ENCODE results near the gene AUTS2. TPM values are rescaled to one million over a fixed set of nuclear protein-coding genes. Genes with fewer than 3 reads are reported as not detected.

Gene AUTS2
- total RNA-seq, 6 donors from 2014 or later: 38.9 to 151 (median 55.8) TPM

- no peaks in the 10 kb centered on the region for H3K36me3 ChIP-seq
- no peak overlapping the region for H3K4me3 ChIP-seq
- peaks cover 0 to 10% (median 0%) of the 10 kb centered on the region in 4 donors for H3K4me1 ChIP-seq
- H3K27ac ChIP-seq: no peak overlapping the region
- WGBS, 2 donors: 85 to 86% methylated on average over 4 of the region's 4 CpGs
- no peaks in the 10 kb centered on the region for H3K9me3 ChIP-seq
- TF ChIP-seq EP300 (IDR thresholded peaks at IDR 0.05) (no peak), POLR2AphosphoS5 (IDR thresholded peaks at IDR 0.05) (no peak), POLR2A (IDR thresholded peaks at IDR 0.05) (no peak), CTCF (IDR thresholded peaks at IDR 0.05) (no peak)
- H3K27me3 ChIP-seq: no peaks in the 10 kb centered on the region
- DNase-seq (no peak), ATAC-seq (ENCODE audit: low FRiP score in 2 of 2) (no peak)
Observed at GRCh38 chr7:70182521-70182920, 584.2 kb downstream of the AUTS2 start.

- H3K4me1 ChIP-seq: peaks cover 0 to 10% (median 0%) of the 10 kb centered on the region in 4 donors
- no peak overlapping the region for H3K27ac ChIP-seq
- DNase-seq (no peak), ATAC-seq (ENCODE audit: low FRiP score in 2 of 2) (no peak)
- H3K9me3 ChIP-seq: no peaks in the 10 kb centered on the region
- H3K4me3 ChIP-seq: no peak overlapping the region
- no peaks in the 10 kb centered on the region for H3K36me3 ChIP-seq
- no peak for TF ChIP-seq CTCF (IDR thresholded peaks at IDR 0.05)
- no peak for TF ChIP-seq POLR2A (IDR thresholded peaks at IDR 0.05)
- TF ChIP-seq POLR2AphosphoS5 (IDR thresholded peaks at IDR 0.05): no peak
- TF ChIP-seq EP300 (IDR thresholded peaks at IDR 0.05): no peak
- H3K27me3 ChIP-seq: no peaks in the 10 kb centered on the region
- WGBS, 2 donors: 80 to 88% methylated on average over 6 of the region's 6 CpGs
Observed at GRCh38 chr7:70183278-70183677, 585.0 kb downstream of the AUTS2 start.

- WGBS, 2 donors: 94 to 97% methylated on average over 4 of the region's 4 CpGs
- no peaks in the 10 kb centered on the region for H3K36me3 ChIP-seq
- TF ChIP-seq POLR2AphosphoS5 (IDR thresholded peaks at IDR 0.05) (no peak), POLR2A (IDR thresholded peaks at IDR 0.05) (no peak), EP300 (IDR thresholded peaks at IDR 0.05) (no peak), CTCF (IDR thresholded peaks at IDR 0.05) (no peak)
- no peaks in the 10 kb centered on the region for H3K27me3 ChIP-seq
- DNase-seq (no peak), ATAC-seq (ENCODE audit: low FRiP score in 2 of 2) (no peak)
- peaks cover 0 to 4% (median 0%) of the 10 kb centered on the region in 4 donors for H3K4me1 ChIP-seq
- H3K4me3 ChIP-seq: no peak overlapping the region
- peaks cover 0 to 2% (median 0%) of the 10 kb centered on the region in 4 donors for H3K9me3 ChIP-seq
- no peak overlapping the region for H3K27ac ChIP-seq
Observed at GRCh38 chr7:70188901-70189650, 590.8 kb downstream of the AUTS2 start.

GRCh38 chr7:70189776-70190175, 591.5 kb downstream of the AUTS2 start:
- H3K27ac ChIP-seq: no peak overlapping the region
- H3K36me3 ChIP-seq: no peaks in the 10 kb centered on the region
- no peak for ATAC-seq (ENCODE audit: low FRiP score in 2 of 2)
- H3K4me3 ChIP-seq: no peak overlapping the region
- H3K4me1 ChIP-seq: peaks cover 0 to 4% (median 0%) of the 10 kb centered on the region in 4 donors
- H3K27me3 ChIP-seq: no peaks in the 10 kb centered on the region
- TF ChIP-seq POLR2AphosphoS5 (IDR thresholded peaks at IDR 0.05): no peak
- TF ChIP-seq CTCF (IDR thresholded peaks at IDR 0.05): no peak
- no peak for TF ChIP-seq EP300 (IDR thresholded peaks at IDR 0.05)
- no peak for TF ChIP-seq POLR2A (IDR thresholded peaks at IDR 0.05)
- DNase-seq: no peak
- 68 to 72% methylated on average over 4 of the region's 4 CpGs for WGBS, 2 donors
- peaks cover 0 to 2% (median 0%) of the 10 kb centered on the region in 4 donors for H3K9me3 ChIP-seq

- H3K36me3 ChIP-seq: no peaks in the 10 kb centered on the region
- no peak for DNase-seq
- 84 to 87% methylated on average over 4 of the region's 4 CpGs for WGBS, 2 donors
- H3K9me3 ChIP-seq: peaks cover 0 to 2% (median 0%) of the 10 kb centered on the region in 4 donors
- H3K4me3 ChIP-seq: no peak overlapping the region
- H3K27me3 ChIP-seq: no peaks in the 10 kb centered on the region
- ATAC-seq (ENCODE audit: low FRiP score in 2 of 2): no peak
- TF ChIP-seq EP300 (IDR thresholded peaks at IDR 0.05) (no peak), CTCF (IDR thresholded peaks at IDR 0.05) (no peak), POLR2AphosphoS5 (IDR thresholded peaks at IDR 0.05) (no peak), POLR2A (IDR thresholded peaks at IDR 0.05) (no peak)
- H3K27ac ChIP-seq: no peak overlapping the region
- peaks cover 0 to 4% (median 0%) of the 10 kb centered on the region in 4 donors for H3K4me1 ChIP-seq
Observed at GRCh38 chr7:70190281-70190680, 592.0 kb downstream of the AUTS2 start.
